GM12891 (cell line): ENCODE measurements around the gene CTSH.

Source experiments
- POLR2A ChIP-seq: IDR thresholded peaks from 2 replicates; pipeline ENCODE4 v1.6.1; 2011; ENCODE audit warnings: low read depth, low read length, control low read depth
- POLR2AphosphoS5 ChIP-seq: IDR thresholded peaks from 2 replicates; pipeline ENCODE4 v1.6.1; 2011; ENCODE audit warnings: low read depth, low read length, control low read depth
- TAF1 ChIP-seq: IDR thresholded peaks from 2 replicates; pipeline ENCODE4 v1.6.1; 2011; ENCODE audit warnings: low read depth, low read length, control low read depth

GRCh38 chr15:78872155-78872971 is 72.5 kb downstream of the CTSH start, which contains the start of gene MORF4L1:
- TF ChIP-seq POLR2A (no peak), TAF1 (peak; percentile 30; the same call in 1 of the 2 replicates), POLR2AphosphoS5 (no peak)
